Mammary epithelial cell (primary cell): Measurements from ENCODE around the gene UBASH3A.

Source experiments
- EZH2 ChIP-seq: IDR thresholded peaks from 2 replicates; pipeline ENCODE4 v1.6.1; 2012; ENCODE audit warnings: low read length, inconsistent platforms, borderline replicate concordance
- TF ChIP-seq, protein P1 (sequence below), 2 donors: IDR thresholded peaks in 1 of 2; conservative IDR thresholded peaks in 1 of 2; 2 replicates each; pipeline ENCODE4 v1.5.1; 2011 to 2012; ENCODE audit warnings: inconsistent platforms in 2 of 2, low read length in 2 of 2, mild to moderate bottlenecking in 2 of 2, control low read depth in 1 of 2, low read depth in 1 of 2; ENCODE audit not compliant: insufficient read depth in 1 of 2; ENCODE audit errors: extremely low read depth in 1 of 2

DNA sequence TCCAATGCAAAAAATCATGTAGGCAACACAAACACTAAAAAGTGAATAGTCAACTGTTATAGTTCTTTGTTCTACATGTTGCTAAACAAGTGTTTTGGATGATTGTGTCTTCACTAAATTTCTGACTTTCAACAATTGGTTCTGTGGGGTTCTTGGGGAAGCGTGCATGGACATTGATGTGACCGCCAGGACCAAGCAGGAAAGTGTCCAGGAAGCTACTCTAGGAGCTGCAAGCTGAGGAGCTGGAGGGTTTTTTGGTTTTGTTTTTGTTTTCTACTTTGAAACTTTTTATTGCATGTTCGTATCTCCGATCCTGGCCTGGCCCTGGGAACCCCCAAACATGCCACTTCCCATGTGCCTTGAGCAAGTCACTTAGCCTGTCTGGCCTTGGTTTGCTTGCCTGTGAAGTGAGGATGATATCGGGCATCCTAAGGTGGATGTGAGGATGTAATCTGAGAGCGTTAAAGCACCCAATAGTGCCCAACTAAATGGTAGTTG is 15.8 kb upstream of the UBASH3A start:
- no peak for TF ChIP-seq EZH2
- TF ChIP-seq, protein P1, sequence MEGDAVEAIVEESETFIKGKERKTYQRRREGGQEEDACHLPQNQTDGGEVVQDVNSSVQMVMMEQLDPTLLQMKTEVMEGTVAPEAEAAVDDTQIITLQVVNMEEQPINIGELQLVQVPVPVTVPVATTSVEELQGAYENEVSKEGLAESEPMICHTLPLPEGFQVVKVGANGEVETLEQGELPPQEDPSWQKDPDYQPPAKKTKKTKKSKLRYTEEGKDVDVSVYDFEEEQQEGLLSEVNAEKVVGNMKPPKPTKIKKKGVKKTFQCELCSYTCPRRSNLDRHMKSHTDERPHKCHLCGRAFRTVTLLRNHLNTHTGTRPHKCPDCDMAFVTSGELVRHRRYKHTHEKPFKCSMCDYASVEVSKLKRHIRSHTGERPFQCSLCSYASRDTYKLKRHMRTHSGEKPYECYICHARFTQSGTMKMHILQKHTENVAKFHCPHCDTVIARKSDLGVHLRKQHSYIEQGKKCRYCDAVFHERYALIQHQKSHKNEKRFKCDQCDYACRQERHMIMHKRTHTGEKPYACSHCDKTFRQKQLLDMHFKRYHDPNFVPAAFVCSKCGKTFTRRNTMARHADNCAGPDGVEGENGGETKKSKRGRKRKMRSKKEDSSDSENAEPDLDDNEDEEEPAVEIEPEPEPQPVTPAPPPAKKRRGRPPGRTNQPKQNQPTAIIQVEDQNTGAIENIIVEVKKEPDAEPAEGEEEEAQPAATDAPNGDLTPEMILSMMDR (conservative IDR thresholded peaks at IDR 0.05 in 1 of 2, IDR thresholded peaks at IDR 0.05 in 1 of 2; ENCODE audit: extremely low read depth in 1 of 2, insufficient read depth in 1 of 2, low read depth in 1 of 2, low read length in 2 of 2): no peak
